GM21526 (cell line): ENCODE results near the gene GATAD1.
"Not testable (repeated sequence)": the region's sequence is repeated elsewhere in the genome, so short reads cannot be mapped to it uniquely, and the experiment has no call there.

Experiments
- ATAC-seq: cut with Tn5 transposase; IDR thresholded peaks from one replicate; pipeline ENCODE4 v1.9.1; 2021; ENCODE audit warnings: moderate library complexity; ENCODE audit not compliant: unreplicated experiment, low FRiP score

The GATAD1 gene

GRCh38 chr7:92447345-92448204, at the start of gene GATAD1:
Gene GATAD1 (plus strand): TSS chr7:92447482. CDS start chr7:92447730, 248 bp downstream.
- ATAC-seq, result peak; percentile 85

GRCh38 chr7:92397542-92397941, 49.7 kb upstream of the GATAD1 start:
- ATAC-seq, result no peak

- ATAC-seq, result no peak
Measured at GRCh38 chr7:92400013-92400412, 47.3 kb upstream of the GATAD1 start.

- no peak for ATAC-seq
Measured at GRCh38 chr7:92402920-92403759, 44.1 kb upstream of the GATAD1 start.

- ATAC-seq, result no peak
Measured at GRCh38 chr7:92403760-92404074, 43.6 kb upstream of the GATAD1 start.

GRCh38 chr7:92404170-92404614, 43.1 kb upstream of the GATAD1 start:
- ATAC-seq, result no peak

- ATAC-seq, result no peak
Measured at GRCh38 chr7:92409357-92409756, 37.9 kb upstream of the GATAD1 start.

GRCh38 chr7:92410162-92410561, 37.1 kb upstream of the GATAD1 start:
- ATAC-seq, result not testable (repeated sequence)

- no peak for ATAC-seq
Measured at GRCh38 chr7:92412745-92413144, 34.5 kb upstream of the GATAD1 start.

GRCh38 chr7:92413550-92413949, 33.7 kb upstream of the GATAD1 start:
- no peak for ATAC-seq

GRCh38 chr7:92415225-92415624, 32.1 kb upstream of the GATAD1 start:
- no peak for ATAC-seq

- no peak for ATAC-seq
Measured at GRCh38 chr7:92417913-92418312, 29.4 kb upstream of the GATAD1 start.

GRCh38 chr7:92421676-92422435, 25.4 kb upstream of the GATAD1 start:
- no peak for ATAC-seq

- ATAC-seq, result no peak
Measured at GRCh38 chr7:92422926-92423325, 24.4 kb upstream of the GATAD1 start.

- no peak for ATAC-seq
Measured at GRCh38 chr7:92423710-92424131, 23.6 kb upstream of the GATAD1 start.

- ATAC-seq, result no peak
Measured at GRCh38 chr7:92425311-92425947, 21.9 kb upstream of the GATAD1 start.

GRCh38 chr7:92427193-92427592, 20.1 kb upstream of the GATAD1 start:
- no peak for ATAC-seq

- ATAC-seq, result no peak
Measured at GRCh38 chr7:92432299-92432946, 14.9 kb upstream of the GATAD1 start.

- no peak for ATAC-seq
Measured at GRCh38 chr7:92433019-92433418, 14.3 kb upstream of the GATAD1 start.

- no peak for ATAC-seq
Measured at GRCh38 chr7:92435542-92435941, 11.7 kb upstream of the GATAD1 start.
